ACC112 (cell line): ENCODE measurements around the gene EGLN1.

Experiments used
- H2AFZ ChIP-seq: fragments of 200-600 bp; sonication (generic); one replicate; pipeline ENCODE4 v1.6.0; 2017; ENCODE audit warnings: antibody characterized with exemption, low read length; ENCODE audit not compliant: unreplicated experiment
- H3K27ac ChIP-seq: fragments of 200-600 bp; sonication (generic); 2 replicates; pipeline ENCODE4 v1.5.1; 2014; ENCODE audit warnings: low read depth, mild to moderate bottlenecking, antibody characterized with exemption, low read length, moderate library complexity
- H3K27me3 ChIP-seq: fragments of 200-600 bp; sonication (generic); 2 replicates; pipeline ENCODE4 v1.6.1; 2014; ENCODE audit warnings: mild to moderate bottlenecking, antibody characterized with exemption, low read length, moderate library complexity, mixed read lengths; ENCODE audit not compliant: insufficient read depth
- H3K36me3 ChIP-seq: fragments of 200-600 bp; sonication (generic); 2 replicates; pipeline ENCODE4 v1.6.1; 2016; ENCODE audit warnings: mild to moderate bottlenecking, antibody characterized with exemption, low read length, moderate library complexity, mixed read lengths; ENCODE audit not compliant: insufficient read depth
- H3K4me1 ChIP-seq: fragments of 200-600 bp; sonication (generic); one replicate; pipeline ENCODE4 v1.6.1; 2016; ENCODE audit warnings: low read length, mixed read lengths; ENCODE audit not compliant: insufficient read depth, unreplicated experiment, control insufficient read depth
- H3K4me3 ChIP-seq: fragments of 200-600 bp; sonication (generic); 2 replicates; pipeline ENCODE4 v1.5.1; 2014; ENCODE audit warnings: mild to moderate bottlenecking, low read depth, low read length
- H3K79me2 ChIP-seq: fragments of 200-600 bp; sonication (generic); one replicate; pipeline ENCODE4 v1.6.0; 2016; ENCODE audit warnings: low read length; ENCODE audit not compliant: control insufficient read depth, unreplicated experiment, insufficient read depth

The EGLN1 gene

DNA sequence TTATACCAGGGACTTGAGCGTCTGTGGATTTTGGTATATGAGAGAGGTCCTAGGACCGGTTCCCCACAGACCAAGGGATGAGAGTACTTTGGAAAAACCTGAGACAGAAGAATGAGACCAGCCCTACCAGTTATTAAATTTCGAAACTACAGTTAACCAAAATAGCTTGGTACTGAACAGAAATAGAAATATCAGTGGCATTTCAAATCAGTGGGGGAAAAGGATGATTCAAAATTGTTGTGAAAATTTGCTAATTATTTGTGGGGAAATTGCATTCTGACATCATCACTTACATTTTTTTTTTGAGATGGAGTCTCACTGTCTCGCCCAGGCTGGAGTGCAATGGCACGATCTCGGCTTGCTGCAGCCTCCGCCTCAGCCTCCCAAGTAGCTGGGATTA, 92.6 kb downstream of the EGLN1 start:
- Histone ChIP-seq H3K79me2 (peaks cover 19% of the 10 kb centered on the region), H3K4me1 (peaks cover 11% of the 10 kb centered on the region), H2AFZ (no peak overlapping the region), H3K4me3 (no peak overlapping the region), H3K27me3 (no peaks in the 10 kb centered on the region), H3K36me3 (no peaks in the 10 kb centered on the region), H3K27ac (no peak overlapping the region)

DNA sequence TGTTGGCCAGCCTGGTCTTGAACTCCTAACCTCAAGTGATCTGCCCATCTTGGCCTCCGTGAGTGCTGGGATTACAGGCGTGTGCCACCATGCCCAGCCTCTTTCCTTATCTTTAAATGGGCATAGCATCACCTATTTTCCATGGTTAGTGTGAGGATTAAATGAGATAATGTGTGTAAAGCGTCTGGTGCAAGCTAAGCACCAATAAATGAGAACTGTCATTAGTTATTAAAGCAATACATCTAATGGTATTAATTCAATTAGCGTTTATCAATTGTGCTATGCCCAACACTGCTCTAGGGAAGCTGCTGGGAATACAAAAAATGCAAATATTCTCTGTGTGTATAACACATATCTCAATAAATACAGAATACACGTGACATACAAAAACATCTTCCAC, 94.5 kb downstream of the EGLN1 start:
- Histone ChIP-seq H2AFZ (no peak overlapping the region), H3K27ac (no peak overlapping the region)

DNA sequence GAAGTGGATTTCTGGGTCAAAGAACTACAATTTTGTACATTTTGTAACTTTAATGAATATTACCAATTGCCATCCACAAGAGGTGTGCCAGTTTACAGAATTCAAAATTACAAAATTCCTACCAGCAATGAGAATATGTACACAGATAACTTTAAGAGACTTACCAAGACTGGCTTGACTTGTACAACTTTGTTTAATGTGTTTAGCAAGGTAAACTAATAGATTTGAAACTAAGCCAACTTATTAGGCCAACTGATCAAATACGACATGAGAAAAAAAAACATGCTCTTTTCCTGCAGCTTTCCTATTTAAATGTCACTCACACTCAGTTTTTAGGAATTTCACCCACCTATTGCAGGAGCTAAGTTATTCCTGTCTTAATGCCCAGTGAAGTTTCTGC, 95.8 kb downstream of the EGLN1 start:
- no peak overlapping the region for H3K4me3 ChIP-seq
- no peak overlapping the region for H3K27ac ChIP-seq
- H3K4me1 ChIP-seq, result peaks cover 9% of the 10 kb centered on the region
- no peaks in the 10 kb centered on the region for H3K36me3 ChIP-seq
- H3K79me2 ChIP-seq, result no peaks in the 10 kb centered on the region
- H3K27me3 ChIP-seq, result no peaks in the 10 kb centered on the region
- no peak overlapping the region for H2AFZ ChIP-seq

More for the DNA sequence above, 94.5 kb downstream of the EGLN1 start:
- H3K79me2 ChIP-seq, result peaks cover under 1% of the 10 kb centered on the region
- no peak overlapping the region for H3K4me3 ChIP-seq
- no peaks in the 10 kb centered on the region for H3K36me3 ChIP-seq
- peaks cover 9% of the 10 kb centered on the region for H3K4me1 ChIP-seq
- no peaks in the 10 kb centered on the region for H3K27me3 ChIP-seq

DNA sequence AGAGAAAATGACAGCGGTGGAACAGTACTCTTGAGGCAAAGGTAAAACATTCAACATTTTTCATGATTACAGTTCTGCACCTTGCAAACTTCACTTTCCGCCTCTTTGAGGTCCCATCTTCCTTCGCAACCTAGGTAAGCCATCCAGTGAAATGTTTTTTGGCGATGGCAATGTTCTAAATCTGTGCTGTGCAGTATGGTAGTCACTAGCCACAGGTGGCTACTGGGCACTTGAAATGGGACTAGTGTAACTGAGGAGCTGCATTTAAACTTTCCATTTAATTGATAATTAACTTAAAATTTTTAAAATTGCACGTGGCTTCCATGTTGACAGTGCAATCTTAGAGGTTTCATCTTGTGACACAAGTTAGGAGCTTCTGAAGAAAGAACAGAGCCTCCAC, 97.4 kb downstream of the EGLN1 start:
- no peak overlapping the region for H3K27ac ChIP-seq
- no peaks in the 10 kb centered on the region for H3K79me2 ChIP-seq
- peaks cover 9% of the 10 kb centered on the region for H3K4me1 ChIP-seq
- H3K36me3 ChIP-seq, result no peaks in the 10 kb centered on the region
- no peaks in the 10 kb centered on the region for H3K27me3 ChIP-seq
- H3K4me3 ChIP-seq, result no peak overlapping the region
- H2AFZ ChIP-seq, result no peak overlapping the region

DNA sequence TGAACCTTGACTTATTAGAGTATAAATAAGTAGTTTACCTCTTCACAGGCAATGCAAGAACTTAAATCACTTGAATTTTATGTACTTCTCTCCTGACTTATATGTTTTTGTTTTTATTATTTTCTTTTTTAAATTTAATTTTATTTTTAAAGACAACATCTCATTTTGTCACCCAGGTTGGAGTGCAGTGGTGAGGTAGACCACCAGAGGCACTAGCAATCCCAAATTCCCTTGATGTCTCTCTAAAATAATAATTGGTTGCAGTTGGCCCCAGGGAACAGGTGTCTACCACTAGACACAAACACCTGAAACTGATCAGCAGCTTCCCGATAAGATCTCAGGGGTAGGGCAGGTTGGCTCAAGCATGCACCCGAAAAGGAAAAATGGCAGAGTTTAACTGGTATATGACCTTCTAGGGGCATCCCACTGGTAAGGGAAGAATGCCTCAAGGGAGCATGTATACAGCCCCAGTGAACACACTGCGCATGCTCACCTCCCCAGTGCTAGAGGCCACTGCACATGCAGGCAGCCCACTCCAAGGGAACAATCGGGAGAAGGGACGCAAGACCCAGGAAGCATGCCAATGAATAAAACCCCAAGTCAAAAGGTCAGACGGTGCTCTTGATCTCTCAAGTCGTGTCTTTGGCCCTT, 99.1 kb downstream of the EGLN1 start:
- Histone ChIP-seq H3K27me3 (no peaks in the 10 kb centered on the region), H3K4me1 (peaks cover 9% of the 10 kb centered on the region), H3K36me3 (no peaks in the 10 kb centered on the region), H3K27ac (no peak overlapping the region), H2AFZ (no peak overlapping the region), H3K79me2 (no peaks in the 10 kb centered on the region), H3K4me3 (no peak overlapping the region)

DNA sequence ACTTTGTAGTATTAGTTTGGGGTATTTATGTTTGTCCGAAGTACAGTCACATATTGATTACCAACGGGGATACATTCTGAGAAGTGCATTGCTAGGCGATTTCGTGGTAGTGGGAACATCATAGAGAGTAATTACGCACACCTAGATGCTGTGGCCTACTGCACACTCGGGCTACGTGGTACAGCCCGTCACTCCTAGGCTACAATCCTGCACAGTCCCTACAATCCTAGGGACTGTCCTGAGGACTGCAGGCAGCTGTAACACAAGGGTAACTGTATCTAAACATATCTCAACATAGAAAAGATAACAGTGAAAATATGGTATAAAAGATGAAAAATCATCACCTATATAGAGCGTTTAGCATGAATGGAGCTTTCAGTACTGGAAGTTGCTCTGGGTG, 103.0 kb downstream of the EGLN1 start:
- no peak overlapping the region for H3K4me3 ChIP-seq
- H3K27ac ChIP-seq, result no peak overlapping the region
- H3K4me1 ChIP-seq, result peaks cover 8% of the 10 kb centered on the region
- H3K79me2 ChIP-seq, result no peaks in the 10 kb centered on the region
- no peak overlapping the region for H2AFZ ChIP-seq
- no peaks in the 10 kb centered on the region for H3K27me3 ChIP-seq
- no peaks in the 10 kb centered on the region for H3K36me3 ChIP-seq

DNA sequence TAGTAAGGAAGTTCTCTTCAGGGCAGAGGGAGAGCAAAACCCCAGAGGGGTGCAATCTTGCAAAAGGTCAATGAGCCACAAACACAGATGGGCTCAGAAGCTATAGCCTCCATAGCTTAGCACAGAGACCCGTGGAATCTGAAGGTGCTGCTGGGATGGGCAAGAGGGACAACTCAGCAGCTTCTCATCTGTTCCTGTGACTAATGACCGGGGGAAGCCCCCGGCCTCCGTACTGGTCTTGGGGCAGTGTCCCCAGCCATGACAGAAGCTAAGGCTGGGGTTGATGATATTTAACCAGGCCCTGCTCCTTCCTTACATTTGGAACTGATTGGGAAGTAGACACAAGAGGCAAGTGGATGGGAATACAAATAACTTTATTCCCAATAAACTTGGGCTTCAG, 103.5 kb downstream of the EGLN1 start:
- Histone ChIP-seq H3K4me1 (peaks cover 3% of the 10 kb centered on the region), H3K79me2 (no peaks in the 10 kb centered on the region), H3K36me3 (no peaks in the 10 kb centered on the region), H3K27me3 (no peaks in the 10 kb centered on the region), H3K4me3 (no peak overlapping the region), H2AFZ (no peak overlapping the region), H3K27ac (no peak overlapping the region)

DNA sequence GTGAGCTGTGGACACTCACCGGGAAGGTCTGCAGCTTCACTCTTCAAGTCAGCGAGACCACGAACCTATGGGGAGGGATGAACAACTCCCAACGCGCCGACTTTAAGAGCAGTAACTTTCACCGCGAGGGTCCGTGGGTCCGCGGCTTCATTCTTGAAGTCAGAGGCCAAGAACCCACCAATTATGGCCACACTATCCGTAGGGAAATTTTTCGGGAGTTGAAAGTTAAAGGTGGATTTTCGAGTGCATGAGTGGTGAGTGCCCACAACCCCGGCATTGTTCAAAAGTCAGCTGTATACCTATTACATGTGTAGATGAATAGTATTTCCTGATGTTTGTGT, 104.1 kb downstream of the EGLN1 start:
- Histone ChIP-seq H3K36me3 (no peaks in the 10 kb centered on the region), H3K4me3 (no peak overlapping the region), H3K27me3 (no peaks in the 10 kb centered on the region), H3K4me1 (no peaks in the 10 kb centered on the region), H3K27ac (no peak overlapping the region), H2AFZ (no peak overlapping the region), H3K79me2 (no peaks in the 10 kb centered on the region)

DNA sequence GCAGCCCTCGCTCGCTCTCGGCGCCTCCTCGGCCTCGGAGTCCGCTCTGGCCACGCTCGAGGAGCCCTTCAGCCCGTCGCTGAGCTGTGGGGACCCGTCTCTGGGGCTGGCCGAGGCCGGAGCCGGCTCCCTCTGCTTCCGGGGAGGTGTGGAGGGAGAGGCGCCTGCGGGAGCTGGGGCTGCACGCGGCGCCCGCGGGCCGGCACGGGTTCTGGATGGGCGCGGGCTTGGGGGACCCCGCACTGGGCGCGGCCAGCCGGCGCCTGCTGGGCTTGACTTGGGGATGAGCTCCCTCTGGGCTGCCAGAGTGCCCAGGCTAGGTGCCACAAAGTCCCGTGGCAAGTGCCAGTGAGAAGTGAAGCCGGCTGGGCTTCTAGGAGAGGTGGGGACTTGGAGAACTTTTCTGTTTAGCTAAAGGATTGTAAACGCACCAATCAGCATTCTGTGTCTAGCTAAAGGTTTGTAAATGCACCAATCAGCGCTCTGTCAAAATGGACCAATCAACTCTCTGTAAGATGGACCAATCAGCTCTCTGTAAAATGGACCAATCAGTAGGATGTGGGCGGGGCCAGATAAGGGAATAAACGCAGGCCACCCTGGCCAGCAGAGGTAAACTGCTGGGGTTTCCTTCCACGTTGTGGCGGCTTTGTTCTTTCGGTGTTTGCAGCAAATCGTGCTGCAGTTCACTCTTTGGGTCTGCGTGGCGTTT, 104.6 kb downstream of the EGLN1 start:
- no peaks in the 10 kb centered on the region for H3K27me3 ChIP-seq
- H3K4me3 ChIP-seq, result no peak overlapping the region

DNA sequence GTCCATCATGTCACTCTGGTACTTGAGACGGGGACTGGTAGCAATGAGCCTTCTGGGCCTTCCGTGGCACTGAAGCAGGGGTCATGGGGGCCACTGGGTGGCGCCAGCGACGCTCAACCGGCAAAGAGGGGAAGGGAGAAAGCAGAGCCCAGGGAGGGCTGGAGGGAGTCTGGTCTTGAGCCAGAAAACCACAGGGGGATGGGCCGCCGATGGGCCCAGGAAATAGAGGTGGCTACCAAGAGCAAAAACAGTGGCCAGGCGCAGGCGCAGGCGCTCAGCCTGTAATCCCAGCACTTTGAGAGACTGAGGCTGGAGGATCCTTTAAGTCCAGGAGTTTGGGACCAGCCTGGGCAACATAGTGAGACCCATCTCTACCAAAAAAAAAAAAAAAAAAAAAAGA, 106.2 kb downstream of the EGLN1 start:
- Histone ChIP-seq H3K27ac (no peak overlapping the region), H3K27me3 (no peaks in the 10 kb centered on the region), H3K79me2 (no peaks in the 10 kb centered on the region), H3K4me1 (no peaks in the 10 kb centered on the region), H3K4me3 (no peak overlapping the region), H2AFZ (no peak overlapping the region), H3K36me3 (no peaks in the 10 kb centered on the region)

More for the DNA sequence above, 104.6 kb downstream of the EGLN1 start:
- Histone ChIP-seq H3K36me3 (no peaks in the 10 kb centered on the region), H3K27ac (no peak overlapping the region), H2AFZ (no peak overlapping the region), H3K4me1 (no peaks in the 10 kb centered on the region), H3K79me2 (no peaks in the 10 kb centered on the region)
